ENCODE data around the gene RNPEPL1. TPM values are rescaled to one million over a fixed set of nuclear protein-coding genes. Genes with fewer than 3 reads are reported as not detected.

Gene RNPEPL1
- total and polyA plus RNA-seq, 2 donors, result 14.3 to 109 TPM

DNA sequence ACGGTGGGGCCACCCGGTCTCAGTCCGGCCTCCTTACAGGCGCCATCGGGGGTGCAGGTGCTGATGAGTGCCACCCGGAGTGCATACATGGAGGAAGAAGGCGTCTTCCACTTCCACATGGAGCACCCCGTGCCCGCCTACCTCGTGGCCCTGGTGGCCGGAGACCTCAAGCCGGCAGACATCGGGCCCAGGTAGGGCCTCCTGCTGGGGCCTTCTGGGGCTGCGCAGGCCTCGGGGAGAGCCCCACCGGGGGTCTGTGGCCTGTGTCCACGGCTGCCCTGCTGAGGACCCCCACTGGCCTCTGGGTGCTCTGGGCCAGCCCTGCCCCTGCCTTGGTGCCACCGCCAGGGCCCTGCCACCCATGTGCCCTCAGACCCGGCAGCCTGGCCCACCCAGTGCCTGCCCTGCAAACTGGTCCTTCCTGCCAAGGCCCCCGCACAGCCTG is 4.8 kb downstream of the RNPEPL1 start:
- H3K4me1 ChIP-seq (ENCODE audit: control insufficient read depth in 2 of 2, insufficient read depth in 2 of 2, low read length in 2 of 2), result peaks cover 12 to 13% of the 10 kb centered on the region in 2 donors
- no peaks in the 10 kb centered on the region for H3K27me3 ChIP-seq (ENCODE audit: control insufficient read depth in 2 of 2, insufficient read depth in 1 of 2, low read length in 1 of 2)
- no peak overlapping the region for H3K27ac ChIP-seq (ENCODE audit: low read depth in 1 of 2, low read length in 1 of 2)
- no peak overlapping the region for H3K4me3 ChIP-seq (ENCODE audit: low read length in 2 of 2)
- peaks cover 39 to 57% of the 10 kb centered on the region in 2 donors for H3K36me3 ChIP-seq (ENCODE audit: control insufficient read depth in 2 of 2, insufficient read depth in 2 of 2, low read length in 1 of 2)
- DNase-seq (ENCODE audit: low read depth in 6 of 9, low spot score in 9 of 9), result no peak
- WGBS, result 96% methylated on average over 20 of the region's 20 CpGs
- H3K9me3 ChIP-seq (ENCODE audit: control insufficient read depth in 2 of 2, insufficient read depth in 1 of 2, low read length in 1 of 2), result no peaks in the 10 kb centered on the region

DNA sequence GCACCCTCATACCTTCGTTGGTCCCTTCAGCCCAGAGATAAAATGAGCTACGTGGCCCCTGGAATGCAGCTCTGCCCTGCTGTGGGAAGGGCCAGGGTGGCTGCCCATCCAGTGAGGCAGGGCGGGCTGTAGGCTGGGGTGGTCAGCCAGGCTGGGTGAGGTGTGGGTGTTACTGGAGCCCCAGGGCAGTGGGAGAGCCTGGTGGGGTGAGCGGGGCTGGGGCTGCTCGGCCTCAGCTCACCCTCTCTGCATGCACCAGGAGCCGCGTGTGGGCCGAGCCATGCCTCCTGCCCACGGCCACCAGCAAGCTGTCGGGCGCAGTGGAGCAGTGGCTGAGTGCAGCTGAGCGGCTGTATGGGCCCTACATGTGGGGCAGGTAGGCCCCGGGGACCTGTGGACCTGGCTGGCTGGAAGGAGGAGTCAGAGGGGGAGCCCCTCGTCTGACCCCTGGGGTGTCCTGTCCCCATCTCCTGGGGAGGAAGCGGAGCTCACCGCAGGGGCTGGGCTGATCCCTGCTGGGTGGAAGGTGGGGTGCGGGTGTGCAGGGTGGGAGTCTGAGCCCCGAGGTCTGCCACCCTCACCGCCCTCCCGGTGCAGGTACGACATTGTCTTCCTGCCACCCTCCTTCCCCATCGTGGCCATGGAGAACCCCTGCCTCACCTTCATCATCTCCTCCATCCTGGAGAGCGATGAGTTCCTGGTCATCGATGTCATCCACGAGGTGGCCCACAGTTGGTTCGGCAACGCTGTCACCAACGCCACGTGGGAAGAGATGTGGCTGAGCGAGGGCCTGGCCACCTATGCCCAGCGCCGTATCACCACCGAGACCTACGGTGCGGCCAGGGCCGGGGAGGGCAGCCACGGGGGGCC is 5.5 kb downstream of the RNPEPL1 start:
- H3K27ac ChIP-seq (ENCODE audit: low read depth in 1 of 2, low read length in 1 of 2), result no peak overlapping the region
- H3K4me3 ChIP-seq (ENCODE audit: low read length in 2 of 2), result no peak overlapping the region
- 97% methylated on average over 37 of the region's 37 CpGs for WGBS
- peaks cover 12 to 13% of the 10 kb centered on the region in 2 donors for H3K4me1 ChIP-seq (ENCODE audit: control insufficient read depth in 2 of 2, insufficient read depth in 2 of 2, low read length in 2 of 2)
- H3K27me3 ChIP-seq (ENCODE audit: control insufficient read depth in 2 of 2, insufficient read depth in 1 of 2, low read length in 1 of 2), result no peaks in the 10 kb centered on the region
- no peak for DNase-seq (ENCODE audit: low read depth in 6 of 9, low spot score in 9 of 9)
- peaks cover 43 to 63% of the 10 kb centered on the region in 2 donors for H3K36me3 ChIP-seq (ENCODE audit: control insufficient read depth in 2 of 2, insufficient read depth in 2 of 2, low read length in 1 of 2)
- H3K9me3 ChIP-seq (ENCODE audit: control insufficient read depth in 2 of 2, insufficient read depth in 1 of 2, low read length in 1 of 2), result no peaks in the 10 kb centered on the region

DNA sequence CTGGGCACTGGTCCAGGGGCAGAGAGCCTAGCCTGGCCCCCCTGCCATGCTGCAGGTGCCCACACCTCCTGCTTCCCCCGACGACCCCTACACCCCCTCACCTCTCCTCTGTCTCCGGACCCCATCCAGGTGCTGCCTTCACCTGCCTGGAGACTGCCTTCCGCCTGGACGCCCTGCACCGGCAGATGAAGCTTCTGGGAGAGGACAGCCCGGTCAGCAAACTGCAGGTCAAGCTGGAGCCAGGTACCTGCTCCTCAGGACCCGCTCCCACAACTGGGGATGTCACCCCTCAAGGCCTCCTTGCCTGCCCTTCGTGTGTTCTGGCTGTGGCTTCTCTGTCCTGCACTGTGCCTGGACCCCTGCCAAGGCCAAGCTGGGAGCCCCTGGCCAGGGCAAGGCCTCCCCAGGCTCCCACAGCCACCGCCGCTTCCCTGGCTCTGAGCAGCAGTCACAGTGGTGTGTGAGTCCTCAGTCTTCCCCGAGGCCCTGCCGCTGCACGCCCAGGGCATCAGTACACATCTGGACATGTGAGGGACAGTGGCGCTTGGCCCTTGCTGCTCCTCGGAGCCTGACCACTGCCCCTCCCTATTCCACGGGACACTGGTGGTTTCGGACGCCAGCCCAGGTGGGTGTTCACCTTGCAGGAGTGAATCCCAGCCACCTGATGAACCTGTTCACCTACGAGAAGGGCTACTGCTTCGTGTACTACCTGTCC is 6.3 kb downstream of the RNPEPL1 start:
- Histone ChIP-seq H3K9me3 (ENCODE audit: control insufficient read depth in 2 of 2, insufficient read depth in 1 of 2, low read length in 1 of 2) (no peaks in the 10 kb centered on the region), H3K4me3 (ENCODE audit: low read length in 2 of 2) (no peak overlapping the region), H3K27ac (ENCODE audit: low read depth in 1 of 2, low read length in 1 of 2) (no peak overlapping the region), H3K4me1 (ENCODE audit: control insufficient read depth in 2 of 2, insufficient read depth in 2 of 2, low read length in 2 of 2) (peaks cover 12% of the 10 kb centered on the region in 2 donors), H3K27me3 (ENCODE audit: control insufficient read depth in 2 of 2, insufficient read depth in 1 of 2, low read length in 1 of 2) (no peaks in the 10 kb centered on the region), H3K36me3 (ENCODE audit: control insufficient read depth in 2 of 2, insufficient read depth in 2 of 2, low read length in 1 of 2) (peaks cover 50 to 70% of the 10 kb centered on the region in 2 donors)
- no peak for DNase-seq (ENCODE audit: low read depth in 6 of 9, low spot score in 9 of 9)
- WGBS, result 95% methylated on average over 21 of the region's 21 CpGs

DNA sequence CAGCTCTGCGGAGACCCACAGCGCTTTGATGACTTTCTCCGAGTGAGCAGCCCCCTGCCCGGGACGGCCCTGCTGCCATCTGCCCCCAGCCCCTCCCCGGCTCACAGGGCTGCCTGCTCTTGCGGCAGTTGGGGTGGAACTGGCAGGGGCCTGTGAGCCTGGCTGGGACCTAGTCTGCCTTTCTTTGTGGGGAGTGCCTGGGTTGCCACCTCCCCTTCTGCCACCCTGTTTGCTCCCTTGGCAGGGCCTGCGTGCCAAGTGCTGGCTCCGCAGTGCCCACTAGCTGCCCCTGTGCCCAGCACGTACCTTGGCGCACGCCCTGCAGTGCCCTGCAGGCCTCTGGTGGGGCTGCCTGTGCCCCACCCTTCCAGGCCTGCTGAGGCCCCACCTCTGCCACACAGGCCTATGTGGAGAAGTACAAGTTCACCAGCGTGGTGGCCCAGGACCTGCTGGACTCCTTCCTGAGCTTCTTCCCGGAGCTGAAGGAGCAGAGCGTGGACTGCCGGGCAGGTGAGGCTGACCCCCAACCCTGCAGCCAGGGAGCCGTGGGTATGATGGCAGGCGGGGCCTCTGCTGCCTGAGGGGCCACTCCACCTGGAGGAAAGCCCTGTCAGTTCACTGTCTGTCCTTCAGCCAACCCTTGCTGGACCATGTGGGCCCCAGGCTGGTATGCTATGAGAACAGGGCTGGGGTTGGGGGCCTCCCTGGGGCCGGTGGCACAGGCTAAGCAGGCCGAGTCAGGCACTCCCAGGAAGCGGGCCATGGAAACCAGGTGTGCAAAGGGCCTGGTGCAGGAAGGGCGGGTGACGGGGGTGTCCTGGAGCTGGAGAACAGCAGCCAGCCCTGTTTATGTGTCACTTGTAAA is 7.0 kb downstream of the RNPEPL1 start:
- no peak for DNase-seq (ENCODE audit: low read depth in 6 of 9, low spot score in 9 of 9)
- peaks cover 53 to 70% of the 10 kb centered on the region in 2 donors for H3K36me3 ChIP-seq (ENCODE audit: control insufficient read depth in 2 of 2, insufficient read depth in 2 of 2, low read length in 1 of 2)
- no peak overlapping the region for H3K27ac ChIP-seq (ENCODE audit: low read depth in 1 of 2, low read length in 1 of 2)
- H3K4me1 ChIP-seq (ENCODE audit: control insufficient read depth in 2 of 2, insufficient read depth in 2 of 2, low read length in 2 of 2), result peaks cover 4 to 13% of the 10 kb centered on the region in 2 donors
- 95% methylated on average over 23 of the region's 23 CpGs for WGBS
- no peak overlapping the region for H3K4me3 ChIP-seq (ENCODE audit: low read length in 2 of 2)
- no peaks in the 10 kb centered on the region for H3K27me3 ChIP-seq (ENCODE audit: control insufficient read depth in 2 of 2, insufficient read depth in 1 of 2, low read length in 1 of 2)
- no peaks in the 10 kb centered on the region for H3K9me3 ChIP-seq (ENCODE audit: control insufficient read depth in 2 of 2, insufficient read depth in 1 of 2, low read length in 1 of 2)

DNA sequence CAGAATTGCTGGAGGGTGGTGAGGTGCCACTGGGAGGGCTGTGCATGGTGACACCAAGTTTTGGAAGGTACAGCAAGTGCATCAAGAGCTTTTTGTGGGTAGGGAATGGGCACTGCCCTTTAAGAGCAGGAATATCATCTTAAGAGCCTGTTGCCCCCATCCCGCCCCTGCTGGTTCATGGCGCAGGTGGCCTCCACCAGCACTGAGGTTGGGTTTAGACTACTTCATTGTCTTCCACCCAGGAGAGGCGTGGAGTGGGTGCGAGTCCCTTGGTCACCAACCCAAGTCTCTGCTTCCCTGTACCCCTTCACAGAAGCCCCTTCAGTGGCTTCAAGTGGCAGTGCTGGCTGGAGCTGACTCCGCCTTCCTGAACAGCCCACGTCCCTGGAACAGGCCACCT is 7.8 kb downstream of the RNPEPL1 start:
- H3K36me3 ChIP-seq (ENCODE audit: control insufficient read depth in 2 of 2, insufficient read depth in 2 of 2, low read length in 1 of 2), result peaks cover 53 to 70% of the 10 kb centered on the region in 2 donors
- H3K9me3 ChIP-seq (ENCODE audit: control insufficient read depth in 2 of 2, insufficient read depth in 1 of 2, low read length in 1 of 2), result no peaks in the 10 kb centered on the region
- H3K4me1 ChIP-seq (ENCODE audit: control insufficient read depth in 2 of 2, insufficient read depth in 2 of 2, low read length in 2 of 2), result peaks cover 3 to 14% of the 10 kb centered on the region in 2 donors
- no peaks in the 10 kb centered on the region for H3K27me3 ChIP-seq (ENCODE audit: control insufficient read depth in 2 of 2, insufficient read depth in 1 of 2, low read length in 1 of 2)
- no peak overlapping the region for H3K27ac ChIP-seq (ENCODE audit: low read depth in 1 of 2, low read length in 1 of 2)
- WGBS, result 91% methylated on average over 6 of the region's 6 CpGs
- no peak for DNase-seq (ENCODE audit: low read depth in 6 of 9, low spot score in 9 of 9)
- no peak overlapping the region for H3K4me3 ChIP-seq (ENCODE audit: low read length in 2 of 2)

DNA sequence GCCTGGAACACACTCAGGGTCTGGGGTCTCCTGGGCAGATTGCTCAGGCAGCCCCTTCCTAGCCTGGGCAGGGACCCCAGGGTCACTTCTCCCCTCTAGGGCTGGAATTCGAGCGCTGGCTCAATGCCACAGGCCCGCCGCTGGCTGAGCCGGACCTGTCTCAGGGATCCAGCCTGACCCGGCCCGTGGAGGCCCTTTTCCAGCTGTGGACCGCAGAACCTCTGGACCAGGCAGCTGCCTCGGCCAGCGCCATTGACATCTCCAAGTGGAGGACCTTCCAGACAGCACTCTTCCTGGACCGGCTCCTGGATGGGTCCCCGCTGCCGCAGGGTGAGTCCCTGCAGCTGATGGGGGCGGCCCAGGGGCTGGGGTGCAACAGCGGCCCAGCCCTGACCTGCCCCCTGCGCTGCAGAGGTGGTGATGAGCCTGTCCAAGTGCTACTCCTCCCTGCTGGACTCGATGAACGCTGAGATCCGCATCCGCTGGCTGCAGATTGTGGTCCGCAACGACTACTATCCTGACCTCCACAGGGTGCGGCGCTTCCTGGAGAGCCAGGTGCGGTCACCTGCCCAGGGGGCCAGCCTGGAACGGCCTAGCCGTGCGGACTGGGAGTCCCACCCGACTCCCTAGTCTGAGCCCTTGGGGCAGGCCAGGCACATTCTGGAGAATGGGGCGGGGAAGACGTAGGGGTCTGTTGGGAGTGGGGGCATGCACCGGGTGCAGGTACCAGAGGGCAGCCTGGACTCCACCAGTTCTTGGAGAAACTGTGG is 8.3 kb downstream of the RNPEPL1 start:
- no peaks in the 10 kb centered on the region for H3K9me3 ChIP-seq (ENCODE audit: control insufficient read depth in 2 of 2, insufficient read depth in 1 of 2, low read length in 1 of 2)
- no peaks in the 10 kb centered on the region for H3K27me3 ChIP-seq (ENCODE audit: control insufficient read depth in 2 of 2, insufficient read depth in 1 of 2, low read length in 1 of 2)
- H3K27ac ChIP-seq (ENCODE audit: low read depth in 1 of 2, low read length in 1 of 2), result no peak overlapping the region
- DNase-seq (ENCODE audit: low read depth in 6 of 9, low spot score in 9 of 9), result no peak
- H3K4me1 ChIP-seq (ENCODE audit: control insufficient read depth in 2 of 2, insufficient read depth in 2 of 2, low read length in 2 of 2), result peaks cover 3 to 14% of the 10 kb centered on the region in 2 donors
- no peak overlapping the region for H3K4me3 ChIP-seq (ENCODE audit: low read length in 2 of 2)
- H3K36me3 ChIP-seq (ENCODE audit: control insufficient read depth in 2 of 2, insufficient read depth in 2 of 2, low read length in 1 of 2), result peaks cover 53 to 70% of the 10 kb centered on the region in 2 donors
- WGBS, result 97% methylated on average over 32 of the region's 32 CpGs

DNA sequence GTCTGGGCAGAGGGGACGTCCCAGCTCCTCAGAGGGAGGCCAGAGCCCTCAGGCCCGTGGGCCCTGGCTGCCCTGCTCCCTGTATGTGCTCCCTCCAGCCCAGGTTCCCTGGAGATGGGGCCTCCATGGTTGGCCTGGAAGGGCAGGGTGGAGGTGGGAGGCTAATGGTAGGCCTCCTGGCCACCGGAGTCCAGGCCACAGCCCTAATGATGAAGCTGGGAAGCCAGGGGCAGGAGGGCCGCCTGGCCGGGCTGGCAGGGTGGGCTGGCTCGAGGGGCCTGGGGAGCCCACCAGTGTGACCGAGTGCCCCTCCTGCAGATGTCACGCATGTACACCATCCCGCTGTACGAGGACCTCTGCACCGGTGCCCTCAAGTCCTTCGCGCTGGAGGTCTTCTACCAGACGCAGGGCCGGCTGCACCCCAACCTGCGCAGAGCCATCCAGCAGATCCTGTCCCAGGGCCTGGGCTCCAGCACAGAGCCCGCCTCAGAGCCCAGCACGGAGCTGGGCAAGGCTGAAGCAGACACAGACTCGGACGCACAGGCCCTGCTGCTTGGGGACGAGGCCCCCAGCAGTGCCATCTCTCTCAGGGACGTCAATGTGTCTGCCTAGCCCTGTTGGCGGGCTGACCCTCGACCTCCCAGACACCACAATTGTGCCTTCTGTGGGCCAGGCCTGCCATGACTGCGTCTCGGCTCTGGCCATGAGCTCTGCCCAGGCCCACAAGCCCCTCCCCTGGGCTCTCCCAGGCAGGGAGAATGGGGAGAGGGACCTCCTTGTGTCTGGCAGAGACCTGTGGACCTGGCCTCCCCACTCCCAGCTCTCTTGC is 9.2 kb downstream of the RNPEPL1 start:
- Histone ChIP-seq H3K9me3 (ENCODE audit: control insufficient read depth in 2 of 2, insufficient read depth in 1 of 2, low read length in 1 of 2) (no peaks in the 10 kb centered on the region), H3K4me1 (ENCODE audit: control insufficient read depth in 2 of 2, insufficient read depth in 2 of 2, low read length in 2 of 2) (peaks cover 3 to 14% of the 10 kb centered on the region in 2 donors), H3K36me3 (ENCODE audit: control insufficient read depth in 2 of 2, insufficient read depth in 2 of 2, low read length in 1 of 2) (peaks cover 53 to 63% of the 10 kb centered on the region in 2 donors), H3K4me3 (ENCODE audit: low read length in 2 of 2) (no peak overlapping the region), H3K27ac (ENCODE audit: low read depth in 1 of 2, low read length in 1 of 2) (no peak overlapping the region), H3K27me3 (ENCODE audit: control insufficient read depth in 2 of 2, insufficient read depth in 1 of 2, low read length in 1 of 2) (no peaks in the 10 kb centered on the region)
- WGBS, result 98% methylated on average over 26 of the region's 26 CpGs
- DNase-seq (ENCODE audit: low read depth in 6 of 9, low spot score in 9 of 9), result no peak

DNA sequence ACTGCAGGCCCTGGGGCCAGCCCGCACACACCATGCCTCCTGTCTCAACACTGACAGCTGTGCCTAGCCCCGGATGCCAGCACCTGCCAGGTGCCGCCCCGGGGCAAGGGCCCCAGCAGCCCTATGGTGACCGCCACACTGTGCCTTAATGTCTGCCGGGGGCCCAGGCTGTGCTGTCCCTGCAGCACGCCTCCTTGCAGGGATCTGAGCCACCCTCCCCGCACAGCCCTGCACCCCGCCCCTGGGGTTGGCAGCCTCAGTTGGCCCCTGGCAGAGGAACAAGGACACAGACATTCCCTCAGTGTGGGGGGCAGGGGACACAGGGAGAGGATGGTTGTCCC is 9.8 kb downstream of the RNPEPL1 start:
- no peak overlapping the region for H3K27ac ChIP-seq (ENCODE audit: low read depth in 1 of 2, low read length in 1 of 2)
- H3K27me3 ChIP-seq (ENCODE audit: control insufficient read depth in 2 of 2, insufficient read depth in 1 of 2, low read length in 1 of 2), result no peaks in the 10 kb centered on the region
- H3K9me3 ChIP-seq (ENCODE audit: control insufficient read depth in 2 of 2, insufficient read depth in 1 of 2, low read length in 1 of 2), result no peaks in the 10 kb centered on the region
- peaks cover 54 to 61% of the 10 kb centered on the region in 2 donors for H3K36me3 ChIP-seq (ENCODE audit: control insufficient read depth in 2 of 2, insufficient read depth in 2 of 2, low read length in 1 of 2)
- no peak overlapping the region for H3K4me3 ChIP-seq (ENCODE audit: low read length in 2 of 2)
- WGBS, result 99% methylated on average over 9 of the region's 9 CpGs
- peaks cover 3 to 14% of the 10 kb centered on the region in 2 donors for H3K4me1 ChIP-seq (ENCODE audit: control insufficient read depth in 2 of 2, insufficient read depth in 2 of 2, low read length in 2 of 2)
- no peak for DNase-seq (ENCODE audit: low read depth in 6 of 9, low spot score in 9 of 9)

All from thymus (tissue), 11 donors.